HG02798 (cell line): ENCODE results near the gene TTLL12.

Experiments
- ATAC-seq: cut with Tn5 transposase; IDR thresholded peaks from one replicate; pipeline ENCODE4 v1.9.1; 2021; ENCODE audit warnings: mild to moderate bottlenecking; ENCODE audit not compliant: unreplicated experiment, poor library complexity

TTLL12 gene

GRCh38 chr22:43135565-43135964 lies 51.4 kb downstream of the TTLL12 start:
- no peak for ATAC-seq

- no peak for ATAC-seq
Measured at GRCh38 chr22:43134553-43134952, 52.4 kb downstream of the TTLL12 start.

GRCh38 chr22:43133401-43133800 lies 53.5 kb downstream of the TTLL12 start:
- ATAC-seq = no peak

- no peak for ATAC-seq
Measured at GRCh38 chr22:43131773-43132501, 55.0 kb downstream of the TTLL12 start.

- no peak for ATAC-seq
Measured at GRCh38 chr22:43129426-43130425, 57.2 kb downstream of the TTLL12 start.

- no peak for ATAC-seq
Measured at GRCh38 chr22:43128928-43129424, 58.0 kb downstream of the TTLL12 start.

GRCh38 chr22:43128116-43128515 lies 58.8 kb downstream of the TTLL12 start:
- no peak for ATAC-seq

- ATAC-seq = no peak
Measured at GRCh38 chr22:43127166-43127908, 59.6 kb downstream of the TTLL12 start.

- ATAC-seq = no peak
Measured at GRCh38 chr22:43126501-43127165, 60.3 kb downstream of the TTLL12 start.

- peak; percentile 78 for ATAC-seq
Measured at GRCh38 chr22:43118953-43119458, 67.9 kb downstream of the TTLL12 start.

GRCh38 chr22:43118024-43118849 lies 68.7 kb downstream of the TTLL12 start:
- peak; percentile 9 for ATAC-seq

- no peak for ATAC-seq
Measured at GRCh38 chr22:43116932-43117331, 70.0 kb downstream of the TTLL12 start.
